HCT116 (cell line): ENCODE measurements around the gene MYO7A. TPM values are rescaled to one million over a fixed set of nuclear protein-coding genes. Genes with fewer than 3 reads are reported as not detected.

Source experiments
- ATAC-seq: fragments of 200-7000 bp; cut with Tn5 transposase; 2 replicates; pipeline ENCODE4 v1.9.1; 2020; ENCODE audit warnings: mild to moderate bottlenecking, moderate library complexity
- BruUV-seq: library from RNA; stranded (reverse); fragments of 400-500 nt; replicated peaks from 2 replicates; lab custom pipeline; 2021; lab: Mats Ljungman, UMichigan
- CTCF ChIA-PET: fragments of 300-600 bp; sonication (Branson Sonifier 250); formaldehyde crosslinking; loops from one replicate; lab custom pipeline; 2021; ENCODE audit warnings: antibody characterized with exemption; lab: Charles Lee
- POLR2A ChIA-PET: fragments of 300-600, 350-600 bp; sonication (Branson Sonifier 250); formaldehyde crosslinking; loops from one replicate; lab custom pipeline; 2021; ENCODE audit warnings: antibody characterized with exemption; lab: Charles Lee
- RAD21 ChIA-PET, 2 experiments: fragments of 300-600 bp; sonication (Branson Sonifier 250); formaldehyde crosslinking; loops; one replicate each; lab custom pipeline; 2023; ENCODE audit warnings: low total read pairs in 2 of 2; ENCODE audit not compliant: uncharacterized antibody in 2 of 2, unreplicated experiment in 2 of 2, low non-redundant PET in 1 of 2; lab: Charles Lee
- DNase-seq: peaks from one replicate; pipeline ENCODE4 v3.0.0-alpha.2; 2010; ENCODE audit warnings: low read depth, low spot score
- H2AFZ ChIP-seq: fragments of 200-600 bp; shearing (Covaris generic), sonication (generic); 2 replicates; pipeline ENCODE4 v1.6.1; 2017; ENCODE audit warnings: low read depth, mixed run types, mixed read lengths, antibody characterized with exemption, low read length; ENCODE audit not compliant: poor library complexity, severe bottlenecking
- H3K27ac ChIP-seq: 2 replicates; pipeline ENCODE4 v1.5.1; 2012; ENCODE audit warnings: low read depth, low read length
- H3K27me3 ChIP-seq: fragments of 200-600 bp; sonication (generic); 2 replicates; pipeline ENCODE4 v1.6.1; 2016; ENCODE audit warnings: mixed run types, low read length, mixed read lengths; ENCODE audit not compliant: insufficient read depth
- H3K36me3 ChIP-seq, 2 experiments: fragments of 200-500 bp in 1 of 2; fragments of 200-600 bp in 1 of 2; sonication (Bioruptor generic) in 1 of 2; sonication (generic) in 1 of 2; 2 replicates each; pipeline versions ENCODE4 v1.5.1 to v1.6.1; 2014 to 2016; ENCODE audit warnings: low read length in 2 of 2, inconsistent platforms in 1 of 2, mixed read lengths in 1 of 2, mixed run types in 1 of 2; ENCODE audit not compliant: insufficient read depth in 2 of 2, control insufficient read depth in 1 of 2
- H3K4me1 ChIP-seq, 2 experiments: fragments of 200-600 bp in 1 of 2; sonication (generic) in 1 of 2; 2 replicates each; pipeline versions ENCODE4 v1.5.1 to v1.6.1; 2012 to 2017; ENCODE audit warnings: low read length in 2 of 2, inconsistent platforms in 1 of 2, mild to moderate bottlenecking in 1 of 2, mixed read lengths in 1 of 2, mixed run types in 1 of 2, moderate library complexity in 1 of 2; ENCODE audit not compliant: insufficient read depth in 2 of 2, control insufficient read depth in 1 of 2
- H3K4me2 ChIP-seq: fragments of 200-600 bp; sonication (generic); 2 replicates; pipeline ENCODE4 v1.6.1; 2017; ENCODE audit warnings: mixed run types, low read length, mixed read lengths
- H3K4me3 ChIP-seq, 2 experiments: fragments of 200-600 bp in 1 of 2; sonication (generic) in 1 of 2; replicated peaks in 1 of 2; 2 replicates each; pipeline ENCODE4 v1.5.1; 2011 to 2016; ENCODE audit warnings: low read length in 2 of 2, control low read depth in 1 of 2, low read depth in 1 of 2, mild to moderate bottlenecking in 1 of 2, mixed read lengths in 1 of 2, mixed run types in 1 of 2
- H3K79me2 ChIP-seq: fragments of 200-600 bp; sonication (generic); 2 replicates; pipeline ENCODE4 v1.6.1; 2017; ENCODE audit warnings: mild to moderate bottlenecking, mixed run types, low read length, moderate library complexity, mixed read lengths; ENCODE audit not compliant: insufficient read depth
- H3K9ac ChIP-seq: fragments of 200-600 bp; sonication (generic); 2 replicates; pipeline ENCODE4 v1.6.1; 2016; ENCODE audit warnings: low read length, mixed read lengths
- H3K9me2 ChIP-seq: fragments of 200-600 bp; sonication (generic), shearing (Covaris generic); 2 replicates; pipeline ENCODE4 v1.6.1; 2017; ENCODE audit warnings: mixed run types, mild to moderate bottlenecking, moderate library complexity; ENCODE audit not compliant: insufficient read depth
- H3K9me3 ChIP-seq, 2 experiments: fragments of 200-500 bp in 1 of 2; fragments of 200-600 bp in 1 of 2; sonication (Bioruptor generic) in 1 of 2; sonication (generic) in 1 of 2; 2 replicates each; pipeline ENCODE4 v1.6.1; 2014 to 2017; ENCODE audit warnings: low read length in 2 of 2, mixed read lengths in 2 of 2, inconsistent platforms in 1 of 2, low read depth in 1 of 2, mild to moderate bottlenecking in 1 of 2, mixed run types in 1 of 2, moderate library complexity in 1 of 2; ENCODE audit not compliant: control insufficient read depth in 1 of 2, insufficient read depth in 1 of 2
- H4K20me1 ChIP-seq: fragments of 200-600 bp; sonication (generic), shearing (Covaris generic); 2 replicates; pipeline ENCODE4 v1.6.1; 2017; ENCODE audit warnings: mixed run types, mild to moderate bottlenecking, moderate library complexity; ENCODE audit not compliant: insufficient read depth
- CBX3 ChIP-seq: IDR thresholded peaks from 2 replicates; pipeline ENCODE4 v1.6.1; 2012; ENCODE audit warnings: low read depth
- FOSL1 ChIP-seq: IDR thresholded peaks from 2 replicates; pipeline ENCODE4 v1.6.1; 2012; ENCODE audit warnings: low read depth
- MAX ChIP-seq: IDR thresholded peaks from 2 replicates; pipeline ENCODE4 v1.6.1; 2012
- POLR2A ChIP-seq: IDR thresholded peaks from 2 replicates; pipeline ENCODE4 v1.7.0; 2011; ENCODE audit warnings: borderline replicate concordance; ENCODE audit not compliant: insufficient read depth, insufficient read length; ENCODE audit errors: extremely low read depth
- RAD21 ChIP-seq: IDR thresholded peaks from 2 replicates; pipeline ENCODE4 v1.6.1; 2012; ENCODE audit warnings: low read depth, mild to moderate bottlenecking
- REST ChIP-seq: IDR thresholded peaks from 2 replicates; pipeline ENCODE4 v1.6.1; 2012; ENCODE audit warnings: low read depth
- SIN3A ChIP-seq: IDR thresholded peaks from 2 replicates; pipeline ENCODE4 v1.6.1; 2012; ENCODE audit warnings: low read depth
- TCF7L2 ChIP-seq: IDR thresholded peaks from 2 replicates; pipeline ENCODE4 v1.7.0; 2011; ENCODE audit warnings: borderline replicate concordance, inconsistent platforms; ENCODE audit not compliant: insufficient read depth, insufficient read length; ENCODE audit errors: extremely low read depth
- intact Hi-C: fragments of 100-400 bp; cut with micrococcal nuclease; formaldehyde crosslinking; loops from 2 replicates; pipeline ENCODE4 v1.10.0; 2022
- total RNA-seq: library from RNA; stranded (reverse); gene quantifications from one replicate; pipeline ENCODE4 v1.2.1, GENCODE V29; 2021; ENCODE audit not compliant: unreplicated experiment

The MYO7A gene
- total RNA-seq, 1 experiment from 2014 or later, result 1.8 TPM

- TF ChIP-seq FOSL1 (no peak), RAD21 (no peak), MAX (no peak), REST (no peak), CBX3 (no peak), TCF7L2 (no peak), SIN3A (no peak), POLR2A (no peak)
- Histone ChIP-seq H3K4me1 (no peaks in the 10 kb centered on the region), H2AFZ (no peak overlapping the region), H3K27ac (no peak overlapping the region), H3K9ac (no peak overlapping the region), H3K9me3 (no peaks in the 10 kb centered on the region), H3K27me3 (no peaks in the 10 kb centered on the region), H3K79me2 (no peaks in the 10 kb centered on the region), H3K4me2 (no peak overlapping the region), H3K4me3 (no peak overlapping the region), H3K36me3 (no peaks in the 10 kb centered on the region), H4K20me1 (no peaks in the 10 kb centered on the region), H3K9me2 (no peaks in the 10 kb centered on the region)
- ChIA-PET POLR2A (no interaction called here), CTCF (no interaction called here), RAD21 (no interaction called here)
- intact Hi-C loops, result no loop called here
- ATAC-seq, result no peak
- no peak for DNase-seq
- no TSS peak for BruUV-seq
Observed at GRCh38 chr11:77209663-77210062, 81.6 kb downstream of the MYO7A start.
